GM21576 (cell line): ENCODE measurements around the gene RNF130.
"Not testable (repeated sequence)": the region's sequence is repeated elsewhere in the genome, so short reads cannot be mapped to it uniquely, and the experiment has no call there.

Experiments
- ATAC-seq: cut with Tn5 transposase; IDR thresholded peaks from one replicate; pipeline ENCODE4 v1.9.1; 2021; ENCODE audit warnings: mild to moderate bottlenecking, moderate library complexity; ENCODE audit not compliant: unreplicated experiment

RNF130 gene

DNA sequence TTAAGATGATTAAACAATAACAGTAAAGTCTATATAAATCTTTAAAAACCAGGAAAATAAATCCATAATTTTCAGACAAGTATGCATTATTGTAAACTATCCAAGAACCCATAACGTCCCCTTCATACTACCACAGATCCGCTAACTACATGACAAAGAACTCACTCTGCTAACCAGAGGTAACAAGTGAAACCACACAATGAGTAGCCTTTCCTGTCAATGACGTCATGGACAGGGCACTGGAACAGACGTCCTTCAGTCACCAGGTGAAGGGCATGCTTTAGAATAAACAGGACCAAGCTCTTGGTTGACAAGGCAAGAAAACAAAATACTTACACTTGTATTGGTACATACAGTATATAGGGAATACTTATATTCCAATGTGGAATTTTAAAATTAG lies 45.2 kb downstream of the RNF130 start:
- ATAC-seq, result no peak

GRCh38 chr5:180021900-180022299 lies 49.7 kb downstream of the RNF130 start:
- ATAC-seq, result no peak

DNA sequence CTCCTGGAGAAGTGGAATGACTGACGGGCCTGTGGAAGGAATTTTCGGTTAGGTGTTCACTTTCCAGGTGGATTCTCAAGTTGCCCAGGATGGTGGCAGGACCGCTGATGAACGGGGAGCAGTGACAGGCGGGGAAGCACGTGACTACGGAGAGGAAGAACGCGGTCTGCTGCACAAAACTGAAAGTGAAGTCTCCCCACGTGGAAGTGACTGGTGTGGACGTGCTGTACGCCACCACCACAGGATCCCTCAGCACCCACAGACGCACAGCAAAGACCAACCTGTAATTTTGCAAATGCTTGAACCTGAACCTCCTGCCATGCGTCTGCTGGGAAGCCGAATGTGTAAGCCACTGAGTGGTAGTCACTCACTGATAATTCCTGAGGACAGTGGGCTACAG lies 51.4 kb downstream of the RNF130 start:
- ATAC-seq, result no peak

DNA sequence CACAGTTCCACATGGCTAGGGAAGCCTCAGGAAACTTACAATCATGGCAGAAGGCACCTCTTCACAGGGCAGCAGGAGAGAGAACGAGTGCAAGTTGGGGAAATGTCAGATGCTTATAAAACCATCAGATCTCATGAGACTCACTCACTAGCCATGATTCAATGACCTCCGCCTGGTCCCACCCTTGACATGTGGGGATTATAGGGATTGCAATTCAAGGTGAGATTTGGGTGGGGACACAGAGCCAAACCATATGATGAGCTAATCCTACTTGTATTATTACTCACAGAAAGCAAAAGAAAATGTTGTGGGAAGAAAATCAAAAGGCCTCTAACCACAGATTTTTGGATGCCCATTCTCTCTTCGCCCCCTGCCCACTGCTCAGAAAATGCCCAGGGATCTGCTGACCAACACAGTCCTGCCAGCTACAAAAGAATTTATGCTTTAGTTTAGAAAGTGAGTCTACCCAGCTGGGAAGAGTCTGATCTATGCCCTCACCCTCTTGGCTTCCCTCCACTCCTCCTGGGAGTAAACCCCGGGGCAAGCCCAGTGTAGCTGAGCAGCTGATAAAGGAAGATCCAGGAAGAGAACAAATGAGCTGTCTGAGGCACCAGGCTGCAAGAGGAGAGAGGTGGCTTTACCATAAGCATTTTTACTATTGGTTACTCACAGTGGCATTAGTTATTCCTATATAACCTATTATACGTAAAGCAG lies 53.1 kb downstream of the RNF130 start:
- ATAC-seq, result no peak

GRCh38 chr5:180015523-180015922 lies 56.0 kb downstream of the RNF130 start:
- not testable (repeated sequence) for ATAC-seq

- no peak for ATAC-seq
Observed at GRCh38 chr5:180013678-180014077, 57.9 kb downstream of the RNF130 start.

- ATAC-seq, result no peak
Observed at GRCh38 chr5:180012316-180012715, 59.2 kb downstream of the RNF130 start.

DNA sequence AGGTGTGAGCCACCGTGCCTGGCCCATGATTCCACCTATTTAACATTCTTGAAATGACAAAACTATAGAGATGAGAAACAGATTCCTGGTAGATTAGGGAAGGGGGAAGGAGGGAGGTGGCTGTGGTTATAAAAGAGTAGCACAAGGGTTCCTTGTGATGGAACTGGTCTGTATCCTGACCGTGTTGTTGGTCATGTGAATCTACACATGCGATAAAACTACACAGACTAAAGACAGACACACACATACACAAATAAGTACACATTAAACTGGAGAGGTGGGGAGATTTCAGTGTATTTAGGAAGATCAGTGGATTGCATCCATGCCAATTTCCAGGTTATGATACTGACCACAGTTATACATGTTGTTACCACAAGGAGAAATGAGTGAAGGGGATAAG lies 60.9 kb downstream of the RNF130 start:
- ATAC-seq, result no peak

- ATAC-seq, result no peak
Observed at GRCh38 chr5:180009581-180009980, 62.0 kb downstream of the RNF130 start.

GRCh38 chr5:180008433-180008832 lies 63.1 kb downstream of the RNF130 start:
- no peak for ATAC-seq

- ATAC-seq, result no peak
Observed at GRCh38 chr5:180007582-180007981, 64.0 kb downstream of the RNF130 start.

GRCh38 chr5:180006141-180006540 lies 65.4 kb downstream of the RNF130 start:
- ATAC-seq, result no peak

- ATAC-seq, result no peak
Observed at GRCh38 chr5:180003127-180003526, 68.4 kb downstream of the RNF130 start.

GRCh38 chr5:180001742-180002141 lies 69.8 kb downstream of the RNF130 start:
- ATAC-seq, result no peak

- ATAC-seq, result no peak
Observed at GRCh38 chr5:180001136-180001535, 70.4 kb downstream of the RNF130 start.

GRCh38 chr5:179998485-179998884 lies 73.1 kb downstream of the RNF130 start:
- ATAC-seq, result no peak

DNA sequence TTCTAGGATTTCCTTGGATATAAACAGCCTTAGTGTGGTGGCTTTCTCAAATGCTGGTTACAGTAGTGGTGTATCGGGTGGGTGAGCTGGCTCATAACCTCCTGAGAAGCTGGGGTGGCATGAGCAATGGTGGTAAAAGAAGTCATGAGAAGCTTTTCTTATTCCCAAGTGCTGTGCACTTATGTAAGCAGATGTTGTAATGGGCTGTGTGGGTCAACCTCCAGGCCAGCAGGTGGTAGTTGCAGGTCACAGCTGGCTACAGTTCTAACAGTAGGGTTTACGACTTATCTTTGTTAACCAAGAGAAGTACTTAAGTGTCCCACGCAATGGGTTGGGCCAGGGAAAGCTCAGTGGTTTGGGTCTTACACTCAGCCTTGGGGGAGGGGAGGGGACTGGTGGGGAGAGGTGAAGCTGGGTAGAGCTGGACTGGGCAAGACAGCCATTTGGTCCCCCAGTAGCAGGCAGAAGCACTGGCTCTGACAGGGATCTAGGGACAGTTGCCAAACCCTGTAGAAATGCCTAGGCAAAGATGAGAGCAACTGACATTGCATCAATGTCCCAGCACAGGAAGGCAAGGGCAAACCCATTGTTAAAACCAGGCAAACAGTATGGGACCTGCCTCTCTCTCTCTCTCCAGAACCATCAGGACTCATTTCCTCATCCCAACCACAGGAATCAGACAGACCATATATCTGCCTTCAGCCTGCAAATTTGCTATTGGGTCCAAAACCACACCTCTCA lies 76.8 kb downstream of the RNF130 start:
- no peak for ATAC-seq

DNA sequence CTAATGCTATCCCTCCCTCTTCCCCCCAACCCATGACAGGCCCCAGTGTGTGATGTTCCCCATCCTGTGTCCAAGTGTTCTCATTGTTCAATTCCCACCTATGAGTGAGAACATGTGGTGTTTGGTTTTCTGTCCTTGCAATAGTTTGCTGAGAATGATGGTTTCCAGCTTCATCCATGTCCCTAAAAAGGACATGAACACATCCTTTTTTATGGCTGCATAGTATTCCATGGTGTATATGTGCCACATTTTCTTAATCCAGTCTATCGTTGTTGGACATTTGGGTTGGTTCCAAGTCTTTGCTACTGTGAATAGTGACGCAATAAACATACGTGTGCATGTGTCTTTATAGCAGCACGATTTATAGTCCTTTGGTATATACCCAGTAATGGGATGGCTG lies 78.7 kb downstream of the RNF130 start:
- ATAC-seq, result not testable (repeated sequence)

- ATAC-seq, result no peak
Observed at GRCh38 chr5:179991106-179991505, 80.5 kb downstream of the RNF130 start.

DNA sequence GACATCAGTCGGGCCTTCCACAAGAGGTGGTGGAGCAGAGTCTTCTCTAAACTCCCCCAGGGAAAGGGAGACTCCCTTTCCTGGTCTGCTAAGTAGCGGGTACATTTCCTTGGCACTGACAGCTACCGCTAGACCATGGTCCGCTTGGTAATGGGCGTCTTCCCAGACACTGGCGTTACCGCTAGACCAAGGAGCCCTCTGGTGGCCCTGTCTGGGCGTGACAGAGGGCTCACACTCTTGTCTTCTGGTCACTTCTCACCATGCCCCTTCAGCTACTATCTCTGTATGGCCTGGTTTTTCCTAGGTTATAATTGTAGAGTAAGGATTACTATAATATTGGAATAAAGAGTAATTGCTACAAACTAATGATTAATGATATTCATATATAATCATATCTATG lies 81.0 kb downstream of the RNF130 start:
- ATAC-seq, result not testable (repeated sequence)

DNA sequence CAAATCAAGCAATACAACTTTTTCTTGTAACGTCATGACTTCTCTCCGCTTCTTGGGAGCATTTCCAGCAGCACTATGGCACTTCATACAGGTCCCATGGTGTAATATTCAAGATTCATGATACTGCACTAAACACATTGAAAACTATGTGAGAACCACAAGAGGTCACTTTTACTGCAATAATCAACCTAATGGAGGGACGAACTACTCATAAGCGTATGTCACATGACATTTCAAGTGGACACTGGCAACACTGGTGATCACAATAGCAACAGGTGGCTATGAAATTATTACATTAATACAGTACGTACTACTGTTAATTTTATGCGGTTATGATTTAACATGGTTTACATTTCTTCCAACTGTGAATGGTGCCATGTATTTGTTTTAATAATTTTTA lies 85.2 kb downstream of the RNF130 start:
- ATAC-seq, result no peak

GRCh38 chr5:179981636-179982035 lies 89.9 kb downstream of the RNF130 start:
- no peak for ATAC-seq
